Medulla oblongata (tissue), 1 donor: ENCODE results near the gene VCX.
"Not testable (repeated sequence)": the region's sequence is repeated elsewhere in the genome, so short reads cannot be mapped to it uniquely, and the experiment has no call there.

Source experiments
- DNase-seq: peaks from one replicate; pipeline ENCODE4 v3.0.0-alpha.2; 2015; ENCODE audit errors: extremely low spot score

Gene VCX

GRCh38 chrX:7842871-7843270 is at the start of gene VCX:
Gene VCX, plus strand, starts transcription at chrX:7843171. Its CDS starts 33 bp downstream, at chrX:7843204.
- not testable (repeated sequence) for DNase-seq

- DNase-seq = no peak
Measured at GRCh38 chrX:7798327-7798726, 44.6 kb upstream of the VCX start.

- no peak for DNase-seq
Measured at GRCh38 chrX:7801711-7802110, 41.3 kb upstream of the VCX start.

GRCh38 chrX:7815166-7815805 is 27.7 kb upstream of the VCX start:
- no peak for DNase-seq

GRCh38 chrX:7828594-7828993 is 14.4 kb upstream of the VCX start:
- no peak for DNase-seq

GRCh38 chrX:7841084-7841805 is 1.7 kb upstream of the VCX start:
- DNase-seq = no peak

- no peak for DNase-seq
Measured at GRCh38 chrX:7852166-7852565, 9.2 kb downstream of the VCX start.

GRCh38 chrX:7872042-7872441 is 29.1 kb downstream of the VCX start:
- no peak for DNase-seq

- no peak for DNase-seq
Measured at GRCh38 chrX:7876957-7877356, 34.0 kb downstream of the VCX start.

GRCh38 chrX:7889135-7889534 is 46.2 kb downstream of the VCX start:
- no peak for DNase-seq

- DNase-seq = no peak
Measured at GRCh38 chrX:7889680-7890079, 46.7 kb downstream of the VCX start.

GRCh38 chrX:7891928-7892327 is 49.0 kb downstream of the VCX start:
- no peak for DNase-seq
